Neuron (in vitro differentiated cells): ENCODE data around the gene JUP.

Experiments used
- H2AFZ ChIP-seq: one replicate; pipeline ENCODE4 v1.6.1; 2013; ENCODE audit warnings: low read depth, mild to moderate bottlenecking, inconsistent platforms, low read length, moderate library complexity
- H3K27me3 ChIP-seq: one replicate; pipeline ENCODE4 v1.6.1; 2013; ENCODE audit warnings: low read length; ENCODE audit not compliant: insufficient read depth
- H3K36me3 ChIP-seq: one replicate; pipeline ENCODE4 v1.6.1; 2013; ENCODE audit warnings: low read length; ENCODE audit not compliant: insufficient read depth
- H3K4me1 ChIP-seq: one replicate; pipeline ENCODE4 v1.6.1; 2013; ENCODE audit warnings: low read length; ENCODE audit not compliant: insufficient read depth
- H3K4me3 ChIP-seq: 2 replicates; pipeline ENCODE4 v1.5.1; 2013; ENCODE audit warnings: mild to moderate bottlenecking, low read length, moderate library complexity
- H3K9me3 ChIP-seq: one replicate; pipeline ENCODE4 v1.6.1; 2013; ENCODE audit warnings: low read length

JUP gene

GRCh38 chr17:41739661-41740352 lies 46.7 kb downstream of the JUP start:
- no peaks in the 10 kb centered on the region for H3K9me3 ChIP-seq
- peaks cover 14% of the 10 kb centered on the region for H3K27me3 ChIP-seq
- H3K36me3 ChIP-seq, result no peaks in the 10 kb centered on the region
- no peak overlapping the region for H2AFZ ChIP-seq
- H3K4me3 ChIP-seq, result no peak overlapping the region
- peaks cover 3% of the 10 kb centered on the region for H3K4me1 ChIP-seq

- Histone ChIP-seq H3K4me3 (no peak overlapping the region), H3K9me3 (no peaks in the 10 kb centered on the region), H3K4me1 (peaks cover 3% of the 10 kb centered on the region), H3K36me3 (no peaks in the 10 kb centered on the region), H3K27me3 (peaks cover 15% of the 10 kb centered on the region), H2AFZ (peak overlapping the region; percentile 88)
Observed at GRCh38 chr17:41738801-41739112, 47.8 kb downstream of the JUP start.

DNA sequence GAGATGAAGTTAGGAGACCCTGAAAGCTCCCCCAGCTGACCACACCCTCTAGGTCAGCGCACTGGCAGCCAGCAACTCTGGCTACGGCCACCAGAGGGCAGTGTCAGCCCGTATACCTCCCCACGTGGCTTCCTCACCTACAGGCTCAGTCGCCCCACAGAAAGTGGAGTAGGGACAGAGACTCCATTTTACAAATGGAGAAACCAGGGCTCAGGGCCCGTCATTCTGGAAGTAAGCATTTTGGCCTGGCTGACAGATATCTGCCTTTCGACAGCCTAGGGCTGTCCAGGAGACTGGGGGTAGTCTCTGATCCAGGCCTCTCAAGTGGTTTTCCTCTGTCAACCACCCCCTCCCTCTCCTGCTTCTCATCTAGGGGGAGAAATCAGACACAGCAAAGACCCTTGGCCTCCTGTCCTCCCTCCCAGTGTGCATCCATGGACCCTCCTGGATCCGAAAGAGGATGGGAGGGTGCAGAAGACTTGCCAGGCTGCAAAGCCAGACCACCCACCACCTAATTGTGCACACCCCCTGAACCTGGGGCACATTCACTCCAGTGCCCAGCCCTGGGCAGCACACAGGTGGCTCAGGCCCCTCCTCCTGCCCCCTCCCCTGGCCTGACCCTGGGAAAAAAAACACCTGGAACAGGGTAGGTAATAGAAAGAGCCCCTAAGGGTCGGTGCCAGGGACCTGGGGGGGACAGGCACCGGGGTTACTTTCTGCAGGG lies 48.3 kb downstream of the JUP start:
- H3K36me3 ChIP-seq, result no peaks in the 10 kb centered on the region
- H3K9me3 ChIP-seq, result no peaks in the 10 kb centered on the region
- no peak overlapping the region for H3K4me3 ChIP-seq
- peaks cover 3% of the 10 kb centered on the region for H3K4me1 ChIP-seq
- peaks cover 19% of the 10 kb centered on the region for H3K27me3 ChIP-seq
- peak overlapping the region; percentile 88 for H2AFZ ChIP-seq

- H2AFZ ChIP-seq, result no peak overlapping the region
- peaks cover 3% of the 10 kb centered on the region for H3K4me1 ChIP-seq
- no peaks in the 10 kb centered on the region for H3K36me3 ChIP-seq
- no peaks in the 10 kb centered on the region for H3K9me3 ChIP-seq
- no peak overlapping the region for H3K4me3 ChIP-seq
- H3K27me3 ChIP-seq, result peaks cover 20% of the 10 kb centered on the region
Observed at GRCh38 chr17:41737680-41738023, 48.9 kb downstream of the JUP start.

DNA sequence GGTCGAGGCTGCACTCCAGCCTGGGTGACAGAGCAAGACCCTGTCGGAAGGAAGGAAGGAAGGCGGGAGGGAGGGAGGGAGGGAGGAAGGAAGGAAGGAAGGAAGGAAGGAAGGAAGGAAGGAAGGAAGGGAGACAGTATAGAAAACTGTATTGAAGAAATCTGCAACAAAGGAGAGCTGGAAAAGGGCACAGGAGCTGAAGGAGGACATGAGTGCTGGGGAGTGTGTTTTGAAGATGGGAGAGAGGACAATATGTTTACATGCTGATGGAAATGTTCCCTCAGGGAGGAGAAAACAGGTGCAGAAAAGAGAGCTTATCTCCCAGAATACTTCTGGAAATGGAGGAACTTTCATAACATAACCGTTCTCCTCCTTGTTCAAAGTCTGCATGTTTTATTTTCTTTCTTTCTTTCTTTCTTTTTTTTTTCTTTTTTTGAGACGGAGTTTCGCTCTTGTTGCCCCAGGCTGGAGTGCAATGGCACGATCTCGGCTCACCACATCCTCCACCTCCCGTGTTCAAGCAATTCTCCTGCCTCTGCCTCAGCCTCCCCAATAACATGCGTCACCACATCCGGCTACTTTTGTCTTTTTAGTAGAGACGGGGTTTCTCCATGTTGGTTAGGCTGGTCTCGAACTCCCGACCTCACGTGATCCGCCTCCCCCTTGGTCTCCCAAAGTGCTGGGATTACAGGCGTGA lies 49.4 kb downstream of the JUP start:
- peaks cover 3% of the 10 kb centered on the region for H3K4me1 ChIP-seq
- H2AFZ ChIP-seq, result no peak overlapping the region
- H3K27me3 ChIP-seq, result peaks cover 22% of the 10 kb centered on the region
- no peaks in the 10 kb centered on the region for H3K9me3 ChIP-seq
- H3K36me3 ChIP-seq, result no peaks in the 10 kb centered on the region
- H3K4me3 ChIP-seq, result no peak overlapping the region

DNA sequence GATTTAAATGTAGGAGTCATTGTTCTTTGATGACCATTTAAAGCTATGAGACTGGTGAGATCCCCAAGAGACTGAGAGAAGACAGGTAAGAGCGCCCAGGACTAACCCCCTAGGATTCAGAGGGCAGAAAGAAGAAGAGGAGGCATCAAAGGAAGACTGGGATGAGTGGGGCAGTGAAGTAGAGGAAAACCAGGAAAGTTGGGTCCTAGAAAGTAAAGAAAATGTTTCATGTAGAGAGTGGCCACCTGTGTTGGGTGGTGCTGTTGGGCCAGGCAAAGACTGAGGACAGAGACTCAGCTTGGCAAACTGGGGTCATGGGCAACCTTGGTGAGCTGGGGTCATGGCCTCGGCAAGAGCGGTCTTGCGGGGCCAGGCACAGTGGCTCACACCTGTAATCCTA lies 50.8 kb downstream of the JUP start:
- peaks cover 28% of the 10 kb centered on the region for H3K27me3 ChIP-seq
- H3K4me3 ChIP-seq, result no peak overlapping the region
- H3K4me1 ChIP-seq, result peaks cover 3% of the 10 kb centered on the region
- H3K36me3 ChIP-seq, result no peaks in the 10 kb centered on the region
- no peak overlapping the region for H2AFZ ChIP-seq
- H3K9me3 ChIP-seq, result no peaks in the 10 kb centered on the region

DNA sequence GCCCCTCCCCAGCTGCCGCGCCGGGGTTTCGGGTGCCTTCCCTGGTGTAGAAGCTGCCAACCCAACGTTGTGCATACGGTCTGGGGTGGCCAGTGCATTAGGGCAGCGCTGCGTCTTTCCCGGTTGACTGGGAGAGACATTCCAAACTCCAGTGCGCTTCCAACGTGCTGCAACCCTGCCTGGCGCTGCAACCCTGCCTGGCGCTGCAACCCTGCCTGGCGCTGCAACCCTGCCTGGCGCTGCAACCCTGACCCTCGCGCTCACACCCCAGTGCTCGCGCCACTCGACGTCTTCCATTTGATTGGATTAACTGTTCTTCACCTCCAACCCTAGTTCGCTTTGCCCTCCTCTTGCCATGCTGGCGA lies 51.6 kb downstream of the JUP start:
- Histone ChIP-seq H2AFZ (peak overlapping the region; percentile 24), H3K4me1 (peaks cover 3% of the 10 kb centered on the region), H3K36me3 (no peaks in the 10 kb centered on the region), H3K4me3 (peak overlapping the region; percentile 49), H3K27me3 (peaks cover 28% of the 10 kb centered on the region), H3K9me3 (no peaks in the 10 kb centered on the region)

DNA sequence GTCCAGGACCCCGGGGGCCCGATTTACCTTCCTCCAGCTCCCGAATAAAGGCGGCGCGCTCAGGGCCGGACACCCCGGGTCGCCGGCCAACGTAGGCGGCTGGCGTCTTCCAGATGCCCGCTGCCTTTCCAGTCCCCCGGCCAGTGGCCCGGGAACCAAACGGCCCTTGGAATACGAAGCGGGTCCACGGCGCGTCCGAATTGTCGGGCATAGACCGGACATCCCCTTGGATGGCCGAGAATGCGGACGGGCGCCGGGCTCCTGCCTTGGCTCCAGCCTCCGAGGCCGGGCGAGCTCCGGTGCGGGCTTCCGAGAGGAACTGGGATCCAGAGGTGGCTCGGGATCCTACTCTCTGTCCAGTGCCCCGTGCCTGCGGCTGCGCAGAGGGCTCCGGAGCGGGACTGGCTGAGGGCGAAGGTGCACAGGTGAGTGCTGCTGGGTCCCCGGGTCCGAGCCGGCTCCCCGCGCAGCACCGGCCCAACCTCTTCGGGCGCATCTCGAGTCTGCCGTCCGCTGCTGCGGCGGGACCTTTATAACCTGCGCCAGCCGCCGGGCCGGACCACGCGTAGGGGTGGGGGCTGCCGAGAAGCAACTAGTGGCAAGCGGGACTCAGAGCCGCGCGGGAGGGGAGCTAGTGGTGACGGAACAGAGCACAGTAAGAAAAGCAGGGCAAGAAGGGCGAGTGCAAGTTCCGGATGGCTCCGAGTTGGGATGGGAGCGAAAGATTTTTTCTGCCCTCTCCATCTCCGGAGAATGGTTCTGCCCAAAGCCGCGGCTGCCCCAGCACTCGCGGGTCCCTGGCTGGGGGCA lies 52.2 kb downstream of the JUP start, which contains the start of gene HAP1:
HAP1 (minus strand) TSS at position 505 of the 810 bp plus-strand sequence; CDS start at position 496, 9 bp downstream.
- H3K4me3 ChIP-seq, result peak within 1 kb of the TSS; percentile 49
- H3K36me3 ChIP-seq, result no peaks in the 10 kb centered on the region
- H3K4me1 ChIP-seq, result peaks cover 3% of the 10 kb centered on the region
- H2AFZ ChIP-seq, result peak within 1 kb of the TSS; percentile 24
- no peaks in the 10 kb centered on the region for H3K9me3 ChIP-seq
- peaks cover 28% of the 10 kb centered on the region for H3K27me3 ChIP-seq

GRCh38 chr17:41733348-41734138 lies 53.0 kb downstream of the JUP start:
- peaks cover 28% of the 10 kb centered on the region for H3K27me3 ChIP-seq

GRCh38 chr17:41731836-41732235 lies 54.7 kb downstream of the JUP start:
- H3K4me3 ChIP-seq, result no peak overlapping the region
- H3K4me1 ChIP-seq, result no peaks in the 10 kb centered on the region
- no peak overlapping the region for H2AFZ ChIP-seq
- H3K9me3 ChIP-seq, result no peaks in the 10 kb centered on the region
- H3K36me3 ChIP-seq, result no peaks in the 10 kb centered on the region
- H3K27me3 ChIP-seq, result peaks cover 28% of the 10 kb centered on the region

More at GRCh38 chr17:41733348-41734138, 53.0 kb downstream of the JUP start:
- peaks cover 3% of the 10 kb centered on the region for H3K4me1 ChIP-seq
- no peaks in the 10 kb centered on the region for H3K9me3 ChIP-seq
- peak overlapping the region; percentile 24 for H2AFZ ChIP-seq
- no peaks in the 10 kb centered on the region for H3K36me3 ChIP-seq
- peak overlapping the region; percentile 49 for H3K4me3 ChIP-seq

GRCh38 chr17:41730479-41730878 lies 56.0 kb downstream of the JUP start:
- peaks cover 25% of the 10 kb centered on the region for H3K27me3 ChIP-seq
- H3K9me3 ChIP-seq, result no peaks in the 10 kb centered on the region

GRCh38 chr17:41728056-41728455 lies 58.5 kb downstream of the JUP start:
- Histone ChIP-seq H3K27me3 (peaks cover 13% of the 10 kb centered on the region), H3K4me1 (no peaks in the 10 kb centered on the region), H2AFZ (no peak overlapping the region), H3K9me3 (no peaks in the 10 kb centered on the region), H3K4me3 (no peak overlapping the region), H3K36me3 (no peaks in the 10 kb centered on the region)

More at GRCh38 chr17:41730479-41730878, 56.0 kb downstream of the JUP start:
- Histone ChIP-seq H2AFZ (no peak overlapping the region), H3K4me1 (no peaks in the 10 kb centered on the region), H3K4me3 (no peak overlapping the region), H3K36me3 (no peaks in the 10 kb centered on the region)
